ENCODE measurements around the gene PRIMA1. TPM values are rescaled to one million over a fixed set of nuclear protein-coding genes. Genes with fewer than 3 reads are reported as not detected.

Gene PRIMA1
- total RNA-seq, 6 experiments from 2014 or later = 0.31 to 0.95 (median 0.43) TPM; not detected in 2

DNA sequence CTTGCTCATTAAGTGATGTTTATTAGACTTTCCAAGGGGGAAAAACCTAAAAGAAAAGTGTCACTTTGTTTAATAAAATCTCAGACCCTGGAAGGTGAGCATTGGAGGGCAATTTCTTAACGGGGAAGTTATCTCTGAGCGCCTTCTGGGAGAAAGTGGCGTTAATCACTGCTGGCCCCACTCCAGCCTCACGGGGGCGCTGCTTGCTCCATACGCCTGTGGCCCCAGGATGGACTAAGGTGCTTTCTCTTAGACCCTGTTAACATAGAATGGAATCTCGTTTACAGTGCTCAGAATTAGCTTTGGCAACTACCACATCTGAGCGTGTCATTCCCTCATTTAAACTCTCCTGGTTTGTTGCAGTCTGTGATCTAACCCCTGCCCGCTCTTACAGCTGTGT, 16.4 kb upstream of the PRIMA1 start:
- 58% methylated on average over 7 of the region's 9 CpGs for WGBS (ENCODE audit: insufficient coverage, low coverage, low lambda C conversion rate, missing lambda C conversion rate)
- Histone ChIP-seq H3K4me3 (no peak overlapping the region), H3K4me1 (no peaks in the 10 kb centered on the region), H3K27ac (no peak overlapping the region), H3K9me3 (no peaks in the 10 kb centered on the region), H3K36me3 (no peaks in the 10 kb centered on the region), H3K27me3 (no peaks in the 10 kb centered on the region)
- no peak for DNase-seq
- TF ChIP-seq POLR2A (IDR thresholded peaks at IDR 0.05) = no peak
- TF ChIP-seq, protein P1, sequence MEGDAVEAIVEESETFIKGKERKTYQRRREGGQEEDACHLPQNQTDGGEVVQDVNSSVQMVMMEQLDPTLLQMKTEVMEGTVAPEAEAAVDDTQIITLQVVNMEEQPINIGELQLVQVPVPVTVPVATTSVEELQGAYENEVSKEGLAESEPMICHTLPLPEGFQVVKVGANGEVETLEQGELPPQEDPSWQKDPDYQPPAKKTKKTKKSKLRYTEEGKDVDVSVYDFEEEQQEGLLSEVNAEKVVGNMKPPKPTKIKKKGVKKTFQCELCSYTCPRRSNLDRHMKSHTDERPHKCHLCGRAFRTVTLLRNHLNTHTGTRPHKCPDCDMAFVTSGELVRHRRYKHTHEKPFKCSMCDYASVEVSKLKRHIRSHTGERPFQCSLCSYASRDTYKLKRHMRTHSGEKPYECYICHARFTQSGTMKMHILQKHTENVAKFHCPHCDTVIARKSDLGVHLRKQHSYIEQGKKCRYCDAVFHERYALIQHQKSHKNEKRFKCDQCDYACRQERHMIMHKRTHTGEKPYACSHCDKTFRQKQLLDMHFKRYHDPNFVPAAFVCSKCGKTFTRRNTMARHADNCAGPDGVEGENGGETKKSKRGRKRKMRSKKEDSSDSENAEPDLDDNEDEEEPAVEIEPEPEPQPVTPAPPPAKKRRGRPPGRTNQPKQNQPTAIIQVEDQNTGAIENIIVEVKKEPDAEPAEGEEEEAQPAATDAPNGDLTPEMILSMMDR (IDR thresholded peaks at IDR 0.05) = no peak
- ATAC-seq = no peak
- intact Hi-C loops (cut with DNase I) = no loop called here

- 80% methylated on average over 10 of the region's 15 CpGs for WGBS (ENCODE audit: insufficient coverage, low coverage, low lambda C conversion rate, missing lambda C conversion rate)
- peak in 1 of 4 donors; percentile 16 for ATAC-seq
Observed at GRCh38 chr14:93803408-93804318, 15.4 kb upstream of the PRIMA1 start.

DNA sequence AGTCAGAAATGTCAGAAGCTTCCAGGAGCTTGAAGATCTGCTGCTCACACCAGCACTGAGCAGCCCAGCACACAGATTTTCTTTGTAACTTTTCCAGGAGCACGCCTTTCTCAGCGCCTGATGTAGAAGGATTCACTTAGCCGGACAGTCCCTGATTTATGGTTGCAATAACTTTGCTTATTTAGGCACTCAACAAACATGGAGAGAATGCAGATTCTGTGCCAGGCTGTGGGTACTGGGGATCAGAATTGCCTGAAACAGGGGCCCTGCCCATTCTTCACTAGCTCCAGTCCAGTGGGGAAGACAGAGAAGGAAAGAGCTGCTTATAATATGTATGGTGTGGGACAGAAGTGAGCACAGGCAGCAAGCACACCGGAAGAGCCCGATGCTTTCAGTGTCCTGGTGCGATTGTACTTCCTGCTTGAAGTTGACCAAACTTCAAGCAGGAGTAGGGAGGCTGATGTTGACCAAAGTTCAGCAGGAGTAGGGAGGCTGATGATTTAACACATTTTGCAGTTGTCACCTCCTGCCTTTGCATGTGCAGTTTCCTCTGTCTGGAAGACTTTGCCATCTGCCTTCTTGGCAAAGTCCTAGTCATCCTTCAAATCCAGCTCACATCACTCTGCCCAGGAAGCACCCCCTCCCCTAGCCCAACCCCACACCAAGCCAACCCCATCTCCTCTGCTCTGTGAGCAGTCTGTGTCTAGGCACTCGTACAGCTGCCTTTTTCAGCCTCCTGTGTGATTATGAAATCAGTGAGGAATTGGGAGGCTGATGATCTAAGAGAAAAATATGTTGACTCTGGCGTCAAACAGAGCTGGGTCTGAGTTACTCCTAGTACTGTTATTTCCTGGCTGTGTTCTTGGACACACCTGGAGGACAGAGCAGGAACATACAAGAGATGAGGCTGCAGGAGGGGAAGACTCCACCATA, 12.0 kb upstream of the PRIMA1 start:
- Histone ChIP-seq H3K27me3 (no peaks in the 10 kb centered on the region), H3K27ac (no peak overlapping the region), H3K4me1 (no peaks in the 10 kb centered on the region), H3K36me3 (no peaks in the 10 kb centered on the region), H3K9me3 (no peaks in the 10 kb centered on the region), H3K4me3 (no peak overlapping the region)
- WGBS (ENCODE audit: insufficient coverage, low coverage, low lambda C conversion rate, missing lambda C conversion rate) = 53% methylated on average over 7 of the region's 8 CpGs
- intact Hi-C loops (cut with DNase I) = no loop called here
- DNase-seq = no peak
- no peak for TF ChIP-seq POLR2A (IDR thresholded peaks at IDR 0.05)
- TF ChIP-seq, protein P1 (IDR thresholded peaks at IDR 0.05) = no peak
- peak in 1 of 4 donors; percentile 30 for ATAC-seq

More at GRCh38 chr14:93803408-93804318, 15.4 kb upstream of the PRIMA1 start:
- intact Hi-C loops (cut with DNase I) = no loop called here
- Histone ChIP-seq H3K27ac (no peak overlapping the region), H3K4me1 (no peaks in the 10 kb centered on the region), H3K4me3 (no peak overlapping the region), H3K27me3 (no peaks in the 10 kb centered on the region), H3K36me3 (no peaks in the 10 kb centered on the region), H3K9me3 (no peaks in the 10 kb centered on the region)
- DNase-seq = no peak
- TF ChIP-seq, protein P1 (IDR thresholded peaks at IDR 0.05) = no peak
- no peak for TF ChIP-seq POLR2A (IDR thresholded peaks at IDR 0.05)

GRCh38 chr14:93799617-93799988, 11.3 kb upstream of the PRIMA1 start:
- TF ChIP-seq POLR2A (IDR thresholded peaks at IDR 0.05) = no peak
- TF ChIP-seq, protein P1 (IDR thresholded peaks at IDR 0.05) = no peak
- no peak overlapping the region for H3K27ac ChIP-seq
- no peak for DNase-seq
- H3K9me3 ChIP-seq = no peaks in the 10 kb centered on the region
- no peaks in the 10 kb centered on the region for H3K27me3 ChIP-seq
- no peaks in the 10 kb centered on the region for H3K4me1 ChIP-seq
- H3K36me3 ChIP-seq = no peaks in the 10 kb centered on the region
- ATAC-seq = peak in 1 of 4 donors; percentile 63
- intact Hi-C loops (cut with DNase I) = no loop called here
- no peak overlapping the region for H3K4me3 ChIP-seq
- WGBS (ENCODE audit: insufficient coverage, low coverage, low lambda C conversion rate, missing lambda C conversion rate) = 62% methylated on average over 4 of the region's 4 CpGs
